HEK293 (cell line): ENCODE measurements around the gene PCDH1.

Experiments
- ZNF121 ChIP-seq: fragments of 450-650 bp; formaldehyde crosslinking; IDR thresholded peaks from 2 replicates; pipeline ENCODE4 v1.5.1; 2016; ENCODE audit warnings: missing biosample characterization, missing genetic modification characterization
- ZNF350 ChIP-seq: fragments of 450-650 bp; formaldehyde crosslinking; IDR thresholded peaks from 2 replicates; pipeline ENCODE4 v1.5.0; 2017; ENCODE audit warnings: missing biosample characterization, mild to moderate bottlenecking, missing genetic modification characterization
- ZNF530 ChIP-seq: fragments of 450-650 bp; formaldehyde crosslinking; IDR thresholded peaks from 2 replicates; pipeline ENCODE4 v1.5.1; 2016; ENCODE audit warnings: low read depth, missing biosample characterization, missing genetic modification characterization
- ZNF654 ChIP-seq: fragments of 450-650 bp; formaldehyde crosslinking; IDR thresholded peaks from 2 replicates; pipeline ENCODE4 v1.5.1; 2016; ENCODE audit warnings: low read depth, missing biosample characterization, missing genetic modification characterization
- TF ChIP-seq, protein P1 (sequence below): fragments of 450-650 bp; formaldehyde crosslinking; IDR thresholded peaks from 2 replicates; pipeline ENCODE4 v1.5.1; 2016; ENCODE audit warnings: missing biosample characterization, missing genetic modification characterization

DNA sequence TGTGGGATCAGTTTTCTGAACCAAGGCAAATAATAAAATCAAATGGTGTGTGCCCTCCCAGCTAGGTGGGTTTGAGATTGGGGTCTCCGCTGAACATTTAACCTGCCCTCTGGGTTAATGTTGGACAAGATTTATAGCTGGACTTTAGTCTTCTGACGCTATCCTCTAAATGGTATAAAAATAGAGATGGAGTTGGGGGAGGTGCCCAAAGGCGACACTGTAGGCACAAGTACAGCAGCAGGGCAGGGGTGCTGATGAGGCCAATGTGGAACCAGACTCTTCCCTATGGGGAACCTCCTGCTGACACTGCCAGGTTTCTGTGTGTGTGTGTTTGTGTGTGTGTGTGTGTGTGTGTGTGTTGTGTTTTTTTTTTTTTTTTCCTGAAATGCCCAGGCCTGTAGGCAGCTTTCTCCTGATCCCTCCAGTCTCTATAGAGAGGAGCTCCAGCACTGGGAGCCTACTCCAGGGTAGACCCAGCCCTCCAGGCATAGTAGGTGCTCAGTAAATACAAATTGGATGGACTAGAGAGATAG, 37.9 kb downstream of the PCDH1 start:
- TF ChIP-seq, protein P1, sequence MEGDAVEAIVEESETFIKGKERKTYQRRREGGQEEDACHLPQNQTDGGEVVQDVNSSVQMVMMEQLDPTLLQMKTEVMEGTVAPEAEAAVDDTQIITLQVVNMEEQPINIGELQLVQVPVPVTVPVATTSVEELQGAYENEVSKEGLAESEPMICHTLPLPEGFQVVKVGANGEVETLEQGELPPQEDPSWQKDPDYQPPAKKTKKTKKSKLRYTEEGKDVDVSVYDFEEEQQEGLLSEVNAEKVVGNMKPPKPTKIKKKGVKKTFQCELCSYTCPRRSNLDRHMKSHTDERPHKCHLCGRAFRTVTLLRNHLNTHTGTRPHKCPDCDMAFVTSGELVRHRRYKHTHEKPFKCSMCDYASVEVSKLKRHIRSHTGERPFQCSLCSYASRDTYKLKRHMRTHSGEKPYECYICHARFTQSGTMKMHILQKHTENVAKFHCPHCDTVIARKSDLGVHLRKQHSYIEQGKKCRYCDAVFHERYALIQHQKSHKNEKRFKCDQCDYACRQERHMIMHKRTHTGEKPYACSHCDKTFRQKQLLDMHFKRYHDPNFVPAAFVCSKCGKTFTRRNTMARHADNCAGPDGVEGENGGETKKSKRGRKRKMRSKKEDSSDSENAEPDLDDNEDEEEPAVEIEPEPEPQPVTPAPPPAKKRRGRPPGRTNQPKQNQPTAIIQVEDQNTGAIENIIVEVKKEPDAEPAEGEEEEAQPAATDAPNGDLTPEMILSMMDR (tag by site-specific recombination) = no peak
- no peak for TF ChIP-seq ZNF121 (tag by site-specific recombination)
- no peak for TF ChIP-seq ZNF654 (tag by site-specific recombination)
- TF ChIP-seq ZNF350 (tag by site-specific recombination) = no peak
- no peak for TF ChIP-seq ZNF530 (tag by site-specific recombination)
